B cell (primary cell): Measurements from ENCODE around the gene PSD.

ENCODE experiments used
- CTCF ChIP-seq: fragments of 200-600 bp; IDR thresholded peaks from one replicate; pipeline ENCODE4 v1.8.0; 2022; ENCODE audit warnings: antibody characterized with exemption, mild to moderate bottlenecking
- EZH2 ChIP-seq: IDR thresholded peaks from 2 replicates; pipeline ENCODE4 v1.6.1; 2012; ENCODE audit warnings: borderline replicate concordance, low read depth, mild to moderate bottlenecking, moderate library complexity, low read length; ENCODE audit not compliant: insufficient read depth, poor library complexity, severe bottlenecking

DNA sequence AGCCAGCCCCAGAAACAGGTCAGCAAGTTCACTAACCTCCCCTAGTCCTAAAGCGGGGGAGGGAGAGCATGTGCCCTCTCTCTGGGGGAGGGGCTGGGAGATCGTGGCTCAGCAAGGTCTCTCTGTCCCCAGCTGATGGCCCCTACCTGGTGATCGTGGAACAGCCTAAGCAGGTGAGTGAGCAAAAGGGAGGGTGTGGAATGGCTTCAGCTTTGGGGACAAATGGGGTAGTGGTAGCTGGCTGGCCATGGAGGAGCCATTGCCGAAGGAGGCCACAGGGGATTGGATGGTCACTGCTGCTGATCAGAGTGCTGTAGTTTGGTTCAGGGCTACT, 22.3 kb downstream of the PSD start:
- TF ChIP-seq CTCF (no peak), EZH2 (no peak)
